GM12892 (cell line): ENCODE measurements around the gene ZFYVE21.

Experiments
- POLR2A ChIP-seq: IDR thresholded peaks from 2 replicates; pipeline ENCODE4 v1.6.1; 2011; ENCODE audit warnings: low read depth, low read length, control low read depth
- POLR2AphosphoS5 ChIP-seq: IDR thresholded peaks from 2 replicates; pipeline ENCODE4 v1.6.1; 2011; ENCODE audit warnings: low read depth, low read length, control low read depth

GRCh38 chr14:103733651-103734050, 18.0 kb downstream of the ZFYVE21 start:
- TF ChIP-seq POLR2A (no peak), POLR2AphosphoS5 (no peak)
